ENCODE results near the gene ZNF467. TPM values are rescaled to one million over a fixed set of nuclear protein-coding genes. Genes with fewer than 3 reads are reported as not detected.

ZNF467 gene, protein sequence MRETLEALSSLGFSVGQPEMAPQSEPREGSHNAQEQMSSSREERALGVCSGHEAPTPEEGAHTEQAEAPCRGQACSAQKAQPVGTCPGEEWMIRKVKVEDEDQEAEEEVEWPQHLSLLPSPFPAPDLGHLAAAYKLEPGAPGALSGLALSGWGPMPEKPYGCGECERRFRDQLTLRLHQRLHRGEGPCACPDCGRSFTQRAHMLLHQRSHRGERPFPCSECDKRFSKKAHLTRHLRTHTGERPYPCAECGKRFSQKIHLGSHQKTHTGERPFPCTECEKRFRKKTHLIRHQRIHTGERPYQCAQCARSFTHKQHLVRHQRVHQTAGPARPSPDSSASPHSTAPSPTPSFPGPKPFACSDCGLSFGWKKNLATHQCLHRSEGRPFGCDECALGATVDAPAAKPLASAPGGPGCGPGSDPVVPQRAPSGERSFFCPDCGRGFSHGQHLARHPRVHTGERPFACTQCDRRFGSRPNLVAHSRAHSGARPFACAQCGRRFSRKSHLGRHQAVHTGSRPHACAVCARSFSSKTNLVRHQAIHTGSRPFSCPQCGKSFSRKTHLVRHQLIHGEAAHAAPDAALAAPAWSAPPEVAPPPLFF
- total RNA-seq (2014; rRNA removed; shearing (Covaris generic)), result 1.1 and 3.0 TPM in 2 replicates

DNA sequence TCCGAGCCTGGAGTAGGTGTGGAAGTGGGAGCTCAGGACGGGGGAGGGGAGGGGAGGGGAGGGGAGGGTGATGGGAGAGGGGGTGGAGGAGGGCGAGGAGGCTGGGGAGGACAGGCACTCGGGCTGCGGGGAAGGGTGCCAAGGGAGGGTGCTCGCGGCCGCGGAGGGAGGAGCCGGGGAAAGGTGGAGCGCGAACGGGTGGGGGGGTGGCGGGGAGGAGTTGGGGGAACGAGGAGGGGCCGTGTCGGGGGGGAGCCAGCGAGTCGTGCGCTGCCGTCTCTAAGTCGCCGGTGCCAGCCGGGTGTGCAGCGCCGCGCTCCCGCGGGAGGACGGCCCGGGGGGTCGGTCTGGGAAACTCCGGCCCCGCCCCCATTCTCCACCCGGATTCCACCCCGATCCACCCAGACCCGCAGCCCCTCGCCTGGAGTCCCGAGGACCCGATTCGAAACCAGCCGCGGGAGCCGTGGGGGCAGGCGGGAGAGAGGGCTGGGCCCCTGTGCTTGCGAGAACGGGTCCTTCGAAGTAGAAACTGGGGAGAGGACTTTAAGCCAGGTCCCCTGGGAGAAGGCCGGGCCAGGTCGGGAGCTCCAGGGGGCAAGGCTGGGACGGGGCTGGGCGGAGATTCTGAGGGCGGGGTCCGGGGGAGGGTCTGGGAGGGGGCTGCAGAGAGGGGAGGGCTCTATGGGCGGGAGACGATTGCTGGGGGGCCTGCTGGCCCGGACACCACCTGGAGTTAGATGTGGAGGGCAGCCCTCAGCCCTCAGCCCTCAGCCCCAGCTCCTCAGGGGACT, at the start of gene ZNF467:
ZNF467 (minus strand) TSS at position 143 of the 791 bp plus-strand sequence. CDS start 2,556 bp downstream, outside the sequence.
- peak; percentile 53 for DNase-seq (ENCODE audit: low spot score)

DNA sequence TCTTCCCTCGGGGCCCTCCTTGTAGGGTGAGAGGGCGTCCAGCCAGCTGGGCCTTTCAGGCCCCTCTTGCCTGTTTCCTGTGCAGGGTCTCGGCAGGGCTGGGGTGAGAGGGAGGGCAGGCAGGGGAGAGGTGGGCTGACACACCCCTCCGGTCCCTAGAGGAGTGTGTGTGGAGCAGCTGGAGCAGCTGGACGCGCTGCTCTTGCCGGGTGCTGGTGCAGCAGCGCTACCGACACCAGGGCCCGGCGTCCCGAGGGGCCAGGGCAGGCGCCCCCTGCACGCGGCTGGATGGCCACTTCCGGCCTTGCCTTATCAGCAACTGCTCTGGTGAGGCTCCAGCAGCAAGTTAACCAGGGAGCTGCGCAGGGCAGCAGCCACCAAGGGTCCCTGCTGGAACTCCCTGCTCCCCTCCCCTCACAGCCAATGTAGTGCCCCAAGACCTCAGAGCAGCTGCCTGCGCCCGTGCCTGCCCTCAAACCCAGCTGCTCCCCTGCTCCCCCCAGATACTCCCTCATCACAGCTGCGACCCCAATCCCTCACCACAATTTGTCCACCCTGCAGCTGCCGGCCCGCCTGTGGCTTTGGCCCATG, 49.1 kb upstream of the ZNF467 start:
- no peak for DNase-seq (ENCODE audit: low spot score)

GRCh38 chr7:149821191-149822148, 48.1 kb upstream of the ZNF467 start:
- DNase-seq (ENCODE audit: low spot score), result no peak

DNA sequence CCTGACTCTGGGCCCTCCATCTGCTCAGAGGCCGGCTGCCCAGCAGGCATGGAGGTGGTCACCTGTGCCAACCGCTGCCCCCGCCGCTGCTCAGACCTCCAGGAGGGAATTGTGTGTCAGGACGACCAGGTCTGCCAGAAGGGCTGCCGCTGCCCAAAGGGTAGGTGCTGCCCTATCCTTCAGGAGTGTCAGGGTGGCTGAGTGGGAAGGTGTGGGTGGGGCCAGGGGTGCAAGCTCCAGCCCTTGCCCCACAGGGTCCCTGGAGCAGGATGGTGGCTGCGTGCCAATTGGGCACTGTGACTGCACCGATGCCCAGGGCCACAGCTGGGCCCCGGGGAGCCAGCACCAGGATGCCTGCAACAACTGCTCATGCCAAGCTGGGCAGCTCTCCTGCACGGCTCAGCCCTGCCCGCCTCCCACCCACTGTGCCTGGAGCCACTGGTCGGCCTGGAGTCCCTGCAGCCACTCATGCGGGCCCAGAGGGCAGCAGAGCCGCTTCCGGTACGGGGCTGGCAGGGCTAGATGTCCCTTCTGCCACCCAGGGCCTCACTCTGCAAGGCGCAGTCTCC, 47.3 kb upstream of the ZNF467 start:
- DNase-seq (ENCODE audit: low spot score), result no peak

DNA sequence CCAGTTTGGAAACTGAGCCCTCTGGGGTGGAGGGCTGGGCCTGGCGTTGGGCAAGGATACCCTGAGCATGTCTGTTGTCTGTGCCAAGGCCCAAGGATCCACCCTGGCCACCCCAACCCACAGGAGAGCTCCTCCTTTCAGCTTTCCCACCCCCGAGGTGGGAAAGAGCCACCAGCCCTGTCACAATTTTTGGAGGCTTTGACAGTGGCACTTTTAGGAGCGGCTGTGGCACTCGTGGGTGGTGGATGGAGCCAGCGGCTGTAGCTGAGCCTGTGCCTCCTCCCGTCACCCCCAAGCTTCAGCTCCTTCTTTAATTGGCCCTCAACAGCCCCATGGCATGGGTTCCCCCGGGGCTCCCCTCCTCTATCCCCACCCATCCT, 46.6 kb upstream of the ZNF467 start:
- no peak for DNase-seq (ENCODE audit: low spot score)

GRCh38 chr7:149819141-149819960, 46.0 kb upstream of the ZNF467 start:
- DNase-seq (ENCODE audit: low spot score), result no peak

DNA sequence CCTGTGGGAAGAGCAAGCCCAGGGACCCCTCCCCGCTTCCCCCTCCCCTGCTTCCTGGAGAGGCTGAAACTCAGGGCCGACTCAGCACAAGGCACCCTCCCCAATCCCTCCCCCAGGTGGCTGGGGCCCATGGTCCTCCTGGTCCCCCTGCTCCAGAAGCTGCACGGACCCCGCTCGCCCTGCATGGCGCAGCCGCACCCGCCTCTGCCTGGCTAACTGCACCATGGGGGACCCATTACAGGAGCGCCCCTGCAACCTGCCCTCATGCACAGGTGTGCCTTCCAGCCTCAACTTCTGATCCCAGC, 45.1 kb upstream of the ZNF467 start:
- DNase-seq (ENCODE audit: low spot score), result no peak

DNA sequence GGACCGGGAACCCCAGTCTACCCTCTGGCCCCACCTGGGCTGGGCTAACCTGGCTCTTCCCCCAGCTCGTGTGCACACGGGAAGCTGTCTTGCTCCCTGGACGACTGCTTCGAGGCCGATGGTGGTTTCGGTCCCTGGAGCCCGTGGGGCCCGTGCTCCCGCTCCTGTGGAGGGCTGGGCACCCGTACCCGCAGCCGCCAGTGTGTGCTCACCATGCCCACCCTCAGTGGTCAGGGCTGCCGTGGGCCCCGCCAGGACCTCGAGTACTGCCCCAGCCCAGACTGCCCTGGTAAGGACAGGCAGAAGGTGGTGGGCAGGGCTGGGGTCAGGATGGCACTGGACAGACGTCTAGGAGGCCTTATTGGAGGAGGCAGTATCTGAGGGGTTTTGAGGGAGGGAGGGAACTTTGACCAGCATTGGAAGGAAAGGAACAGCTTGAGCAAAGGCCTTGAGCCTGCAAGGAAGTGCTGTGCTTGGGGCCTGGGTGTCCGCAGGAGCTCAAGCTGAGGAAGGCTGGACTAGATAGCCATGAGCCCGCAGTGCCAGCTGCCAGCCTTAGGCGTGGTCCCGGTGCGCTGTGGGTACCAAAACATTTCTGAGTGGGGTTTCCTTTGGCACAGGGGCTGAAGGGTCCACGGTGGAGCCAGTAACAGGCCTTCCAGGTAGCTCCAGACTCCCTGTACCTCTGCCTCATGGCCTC, 44.6 kb upstream of the ZNF467 start:
- DNase-seq (ENCODE audit: low spot score), result no peak

DNA sequence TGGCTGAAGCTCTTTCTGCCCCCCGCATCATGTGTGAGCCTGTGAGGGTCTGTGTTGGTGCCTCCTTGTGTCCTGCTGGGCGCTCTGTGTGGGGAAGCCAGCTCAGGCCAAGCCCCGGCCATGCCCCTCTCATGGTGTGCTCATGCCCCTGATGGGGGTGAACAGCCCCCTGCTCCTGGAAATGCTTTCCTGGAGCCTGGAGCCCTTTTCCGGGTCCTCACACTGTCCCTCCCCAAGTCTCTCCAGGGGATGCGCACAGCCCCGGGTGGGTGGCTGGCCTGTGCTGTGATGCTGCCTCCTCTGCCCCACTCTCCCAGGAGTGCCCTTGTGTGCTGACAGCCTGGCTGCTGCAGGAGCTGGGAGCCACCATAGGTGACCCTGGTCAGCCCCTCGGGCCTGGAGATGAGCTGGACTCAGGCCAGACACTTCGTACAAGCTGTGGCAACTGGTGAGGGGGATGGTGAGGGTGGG, 43.9 kb upstream of the ZNF467 start:
- DNase-seq (ENCODE audit: low spot score), result no peak

DNA sequence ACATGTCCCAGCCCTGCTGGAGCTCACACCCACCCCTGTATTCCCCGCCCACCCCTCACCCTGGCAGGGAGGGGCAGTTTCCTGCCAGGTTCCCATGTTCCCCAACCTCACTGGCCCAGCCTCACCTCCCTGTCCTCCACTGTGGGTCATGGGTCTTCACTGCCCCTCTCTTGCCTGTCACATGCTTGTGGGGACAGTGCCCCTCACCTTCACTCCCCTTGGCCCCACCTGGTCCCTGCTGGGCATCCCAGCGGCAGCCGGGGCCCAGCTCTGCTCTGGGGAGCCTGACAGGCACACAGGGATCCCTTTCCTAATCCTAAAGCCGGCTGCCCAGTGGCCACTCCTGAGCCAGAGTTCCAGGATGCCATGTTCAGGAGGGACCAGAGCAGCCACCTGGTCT, 43.4 kb upstream of the ZNF467 start:
- DNase-seq (ENCODE audit: low spot score), result no peak

DNA sequence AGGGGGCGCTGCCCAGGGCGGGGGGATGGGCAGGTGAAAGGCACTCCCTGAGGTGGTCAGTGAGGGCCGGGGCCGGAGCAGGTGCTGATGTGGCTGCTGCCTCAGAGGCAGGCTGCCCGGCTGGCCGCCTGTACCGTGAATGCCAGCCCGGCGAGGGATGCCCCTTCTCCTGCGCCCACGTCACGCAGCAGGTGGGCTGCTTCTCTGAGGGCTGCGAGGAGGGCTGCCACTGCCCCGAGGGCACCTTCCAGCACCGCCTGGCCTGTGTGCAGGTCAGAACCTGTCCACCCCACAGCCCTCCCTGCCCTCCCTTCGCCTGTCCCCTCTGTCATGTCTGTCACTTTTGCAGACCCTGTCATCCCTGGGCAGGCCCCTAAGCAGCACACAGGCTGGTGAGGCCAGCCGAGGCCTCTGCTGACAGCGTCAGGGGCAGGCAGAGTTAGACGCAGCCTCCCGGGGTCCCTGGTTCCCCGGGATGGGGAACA, 42.9 kb upstream of the ZNF467 start:
- DNase-seq (ENCODE audit: low spot score), result no peak

- DNase-seq (ENCODE audit: low spot score), result no peak
Measured at GRCh38 chr7:149815661-149816266, 42.4 kb upstream of the ZNF467 start.

- DNase-seq (ENCODE audit: low spot score), result no peak
Measured at GRCh38 chr7:149815121-149815520, 41.7 kb upstream of the ZNF467 start.

DNA sequence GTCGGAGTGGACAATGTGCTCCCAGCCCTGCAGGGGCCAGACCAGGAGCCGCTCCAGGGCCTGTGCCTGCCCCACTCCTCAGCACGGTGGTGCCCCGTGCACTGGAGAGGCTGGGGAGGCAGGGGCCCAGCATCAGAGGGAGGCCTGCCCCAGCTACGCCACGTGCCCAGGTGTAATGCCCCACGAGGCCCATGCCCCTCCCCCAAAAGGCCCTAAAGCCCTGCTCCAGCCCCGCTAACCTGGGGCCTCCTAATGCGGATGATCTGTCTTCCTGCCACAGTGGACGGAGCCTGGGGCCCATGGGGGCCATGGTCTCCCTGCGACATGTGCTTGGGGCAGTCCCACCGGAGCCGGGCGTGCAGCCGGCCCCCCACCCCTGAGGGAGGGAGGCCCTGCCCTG, 41.1 kb upstream of the ZNF467 start:
- no peak for DNase-seq (ENCODE audit: low spot score)

GRCh38 chr7:149813254-149814035, 40.1 kb upstream of the ZNF467 start:
- DNase-seq (ENCODE audit: low spot score), result no peak

DNA sequence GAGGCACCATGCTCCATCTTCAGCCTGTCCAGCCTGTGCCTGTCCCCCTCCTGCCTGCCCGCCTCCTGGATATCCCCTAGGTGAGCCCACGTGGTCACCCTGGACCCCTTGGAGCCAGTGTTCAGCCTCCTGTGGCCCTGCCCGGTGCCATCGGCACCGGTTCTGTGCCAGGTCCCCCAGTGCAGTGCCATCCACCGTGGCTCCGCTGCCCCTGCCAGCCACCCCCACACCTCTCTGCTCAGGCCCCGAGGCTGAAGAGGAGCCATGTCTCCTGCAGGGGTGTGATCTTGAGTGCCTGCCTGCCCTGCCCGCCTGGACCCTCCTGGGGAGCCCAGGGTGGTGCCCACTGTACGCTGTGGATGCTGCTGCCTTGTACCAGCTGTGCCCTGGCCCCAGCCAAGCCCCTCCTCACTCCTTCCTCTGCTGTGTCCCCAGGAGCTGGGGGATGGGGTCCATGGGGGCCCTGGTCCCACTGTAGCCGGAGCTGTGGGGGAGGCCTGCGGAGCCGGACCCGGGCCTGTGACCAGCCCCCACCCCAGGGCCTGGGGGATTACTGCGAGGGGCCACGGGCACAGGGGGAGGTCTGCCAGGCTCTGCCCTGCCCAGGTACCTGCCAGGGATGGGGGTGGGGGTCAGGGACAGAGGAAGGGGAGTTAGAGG, 38.6 kb upstream of the ZNF467 start:
- no peak for DNase-seq (ENCODE audit: low spot score)

- DNase-seq (ENCODE audit: low spot score), result no peak
Measured at GRCh38 chr7:149811221-149811620, 37.8 kb upstream of the ZNF467 start.
